ENCODE data around the gene GRM1. TPM values are rescaled to one million over a fixed set of nuclear protein-coding genes. Genes with fewer than 3 reads are reported as not detected.
A peak's percentile ranks its signal among the peaks of the same experiment; 100 is the strongest.

Gene GRM1
- total and polyA plus RNA-seq, 9 of the 15 experiments (the other 6 are each of a cell fraction or from before 2014, with no cell fraction given): not detected

DNA sequence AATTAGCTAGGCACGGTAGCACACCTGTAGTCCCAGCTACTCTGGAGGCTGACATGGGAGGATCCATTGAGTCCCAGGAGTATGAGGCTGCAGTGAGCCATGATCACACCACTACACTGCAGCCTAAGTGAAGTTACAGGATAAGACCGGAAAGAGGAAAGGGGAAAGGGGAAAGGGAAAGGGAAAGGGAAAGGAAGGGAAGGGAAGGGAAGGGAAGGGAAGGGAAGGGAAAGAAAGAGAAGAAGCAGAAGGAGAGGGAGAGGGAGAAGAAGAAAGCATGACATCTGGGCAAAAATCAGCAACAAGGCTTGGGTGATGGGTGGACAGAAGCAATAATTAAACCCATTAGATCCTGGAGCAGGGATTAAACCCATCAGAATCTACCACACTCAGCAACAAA, 413.0 kb downstream of the GRM1 start:
- H3K9me3 ChIP-seq (replicated peaks; ENCODE audit: control insufficient read depth, insufficient read depth, low read depth, low read length): no peaks in the 10 kb centered on the region
- peaks cover 0 to 3% of the 10 kb centered on the region in 2 experiments; a peak in 1 of 5 replicates for H3K4me1 ChIP-seq (replicated peaks in 1 of 2; ENCODE audit: control insufficient read depth in 2 of 2, insufficient read depth in 2 of 2, low read length in 2 of 2)
- H3K4me2 ChIP-seq (ENCODE audit: insufficient read depth, low read length): no peak overlapping the region
- no TSS peak for BruUV-seq (replicated peaks)
- H3K79me2 ChIP-seq (ENCODE audit: control insufficient read depth, insufficient read depth, low read length): no peaks in the 10 kb centered on the region
- TF ChIP-seq ELF4 (CRISPR knock-in tag; IDR thresholded peaks at IDR 0.05) (0 out of 2 replicates have a peak, but pooled peaks have one; percentile 30), OTX1 (CRISPR knock-in tag; IDR thresholded peaks at IDR 0.05) (0 out of 2 replicates have a peak, but pooled peaks have one; percentile 41), CBX2 (IDR thresholded peaks at IDR 0.05; ENCODE audit: insufficient read depth, low read length, poor library complexity, severe bottlenecking) (no peak)
- intact Hi-C loops (cut with micrococcal nuclease) (no loop called here), in situ Hi-C loops (cut with MboI) (no loop called here)
- no peak overlapping the region for H2AFZ ChIP-seq (ENCODE audit: low read depth, low read length)
- no peak overlapping the region for H3K4me3 ChIP-seq
- H4K20me1 ChIP-seq (replicated peaks; ENCODE audit: control insufficient read depth, insufficient read depth, low read length): no peaks in the 10 kb centered on the region
- no peak overlapping the region for H3K27ac ChIP-seq (ENCODE audit: extremely low read depth, low read depth, low read length)
- ChIA-PET POLR2A (interaction anchor here (1.3 kb wide), 1 partner anchor 12 kb away, joined by 3 read pairs; no protein-coding TSS in a partner anchor), CTCF (ENCODE audit: low intra/inter-chr PET ratio) (no interaction called here)
- ATAC-seq (no peak), FAIRE-seq (no peak), DNase-seq (ENCODE audit: extremely low read depth in 1 of 4, low spot score in 3 of 4) (no peak)
- H3K9me1 ChIP-seq (ENCODE audit: control insufficient read depth, insufficient read depth, low read length): no peaks in the 10 kb centered on the region
- H3K36me3 ChIP-seq (ENCODE audit: control insufficient read depth, insufficient read depth, low read length): no peaks in the 10 kb centered on the region
- H3K9ac ChIP-seq (ENCODE audit: insufficient read depth in 1 of 2, low read depth in 2 of 2, low read length in 2 of 2): no peak overlapping the region
- no peaks in the 10 kb centered on the region for H3K27me3 ChIP-seq (ENCODE audit: control insufficient read depth in 2 of 2, insufficient read depth in 2 of 2, low read length in 2 of 2)
- WGBS (ENCODE audit: insufficient coverage, low coverage, missing lambda C conversion rate): 0% methylated on average over 2 of the region's 2 CpGs

DNA sequence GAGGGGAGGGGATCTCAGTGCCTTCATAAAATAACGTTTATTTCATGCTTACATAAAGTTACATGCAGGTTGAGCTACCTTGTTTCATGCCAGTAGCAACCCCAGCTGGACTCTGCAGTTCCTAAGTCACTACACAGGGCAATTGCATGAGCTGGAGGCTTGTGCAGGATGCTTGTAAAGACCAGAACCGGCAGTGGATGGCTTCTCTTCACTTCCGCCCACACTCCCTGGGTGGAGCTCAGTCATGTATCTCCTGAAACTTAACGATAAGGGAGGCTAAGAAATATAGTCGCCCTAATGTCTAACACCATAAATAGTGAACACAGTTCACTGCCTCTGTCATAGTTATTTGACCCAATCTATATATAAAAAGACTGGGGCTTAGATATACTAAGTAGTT, 415.3 kb downstream of the GRM1 start:
- DNase-seq (ENCODE audit: extremely low read depth in 1 of 4, low spot score in 3 of 4) (peak in 3 of 4 experiments; percentile 17 to 55 (median 45)), ATAC-seq (peak; percentile 83), FAIRE-seq (no peak)
- no peak overlapping the region for H3K9ac ChIP-seq (ENCODE audit: insufficient read depth in 1 of 2, low read depth in 2 of 2, low read length in 2 of 2)
- peaks cover 0 to 3% of the 10 kb centered on the region in 2 experiments; a peak in 1 of 5 replicates for H3K4me1 ChIP-seq (replicated peaks in 1 of 2; ENCODE audit: control insufficient read depth in 2 of 2, insufficient read depth in 2 of 2, low read length in 2 of 2)
- H3K27me3 ChIP-seq (ENCODE audit: control insufficient read depth in 2 of 2, insufficient read depth in 2 of 2, low read length in 2 of 2): no peaks in the 10 kb centered on the region
- intact Hi-C loops (cut with micrococcal nuclease): no loop called here
- no peaks in the 10 kb centered on the region for H3K79me2 ChIP-seq (ENCODE audit: control insufficient read depth, insufficient read depth, low read length)
- H3K4me2 ChIP-seq (ENCODE audit: insufficient read depth, low read length): no peak overlapping the region
- WGBS (ENCODE audit: insufficient coverage, low coverage, missing lambda C conversion rate): 2% methylated on average over 5 of the region's 5 CpGs
- CTCF ChIA-PET (ENCODE audit: low intra/inter-chr PET ratio): no interaction called here
- no peak overlapping the region for H3K27ac ChIP-seq (ENCODE audit: extremely low read depth, low read depth, low read length)
- H3K9me1 ChIP-seq (ENCODE audit: control insufficient read depth, insufficient read depth, low read length): no peaks in the 10 kb centered on the region
- no TSS peak for BruUV-seq (replicated peaks)
- no peak overlapping the region for H3K4me3 ChIP-seq
- H2AFZ ChIP-seq (ENCODE audit: low read depth, low read length): no peak overlapping the region
- TF ChIP-seq GABPA (tag; conservative IDR thresholded peaks at IDR 0.05; ENCODE audit: low read depth) (peak; percentile 54), EGR1 (conservative IDR thresholded peaks at IDR 0.05) (peak; percentile 49), SPI1 (IDR thresholded peaks at IDR 0.05; ENCODE audit: borderline replicate concordance, low read depth, low read length) (peak; percentile 29; the same call in 1 of the 2 replicates)
- TF ChIP-seq, protein P1, sequence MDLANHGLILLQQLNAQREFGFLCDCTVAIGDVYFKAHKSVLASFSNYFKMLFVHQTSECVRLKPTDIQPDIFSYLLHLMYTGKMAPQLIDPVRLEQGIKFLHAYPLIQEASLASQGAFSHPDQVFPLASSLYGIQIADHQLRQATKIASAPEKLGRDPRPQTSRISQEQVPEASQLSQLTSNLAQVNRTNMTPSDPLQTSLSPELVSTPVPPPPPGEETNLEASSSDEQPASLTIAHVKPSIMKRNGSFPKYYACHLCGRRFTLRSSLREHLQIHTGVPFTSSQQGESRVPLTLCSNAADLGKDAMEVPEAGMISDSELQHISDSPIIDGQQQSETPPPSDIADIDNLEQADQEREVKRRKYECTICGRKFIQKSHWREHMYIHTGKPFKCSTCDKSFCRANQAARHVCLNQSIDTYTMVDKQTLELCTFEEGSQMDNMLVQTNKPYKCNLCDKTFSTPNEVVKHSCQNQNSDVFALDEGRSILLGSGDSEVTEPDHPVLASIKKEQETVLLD (IDR thresholded peaks at IDR 0.05): no peak
- POLR2A ChIA-PET: interaction anchor here (0.8 to 0.9 kb wide), 2 partner anchors 10 to 53 kb away, joined by 3 to 4 read pairs; no protein-coding TSS in a partner anchor
- no peaks in the 10 kb centered on the region for H3K9me3 ChIP-seq (replicated peaks; ENCODE audit: control insufficient read depth, insufficient read depth, low read depth, low read length)
- no peaks in the 10 kb centered on the region for H4K20me1 ChIP-seq (replicated peaks; ENCODE audit: control insufficient read depth, insufficient read depth, low read length)
- no peaks in the 10 kb centered on the region for H3K36me3 ChIP-seq (ENCODE audit: control insufficient read depth, insufficient read depth, low read length)
- in situ Hi-C loops (cut with MboI): no loop called here
